Stimulated activated CD4-positive, alpha-beta T cell treated with anti-CD3 and anti-CD28 coated beads, Interleukin-4, amount 100 ng/mL, for 48 hours (primary cell): ENCODE measurements around the gene UPK3A.

Source experiments
- DNase-seq, 2 donors: peaks; one replicate each; pipeline ENCODE4 v3.0.0-alpha.2; 2020; ENCODE audit warnings: low read depth in 2 of 2

Gene UPK3A

DNA sequence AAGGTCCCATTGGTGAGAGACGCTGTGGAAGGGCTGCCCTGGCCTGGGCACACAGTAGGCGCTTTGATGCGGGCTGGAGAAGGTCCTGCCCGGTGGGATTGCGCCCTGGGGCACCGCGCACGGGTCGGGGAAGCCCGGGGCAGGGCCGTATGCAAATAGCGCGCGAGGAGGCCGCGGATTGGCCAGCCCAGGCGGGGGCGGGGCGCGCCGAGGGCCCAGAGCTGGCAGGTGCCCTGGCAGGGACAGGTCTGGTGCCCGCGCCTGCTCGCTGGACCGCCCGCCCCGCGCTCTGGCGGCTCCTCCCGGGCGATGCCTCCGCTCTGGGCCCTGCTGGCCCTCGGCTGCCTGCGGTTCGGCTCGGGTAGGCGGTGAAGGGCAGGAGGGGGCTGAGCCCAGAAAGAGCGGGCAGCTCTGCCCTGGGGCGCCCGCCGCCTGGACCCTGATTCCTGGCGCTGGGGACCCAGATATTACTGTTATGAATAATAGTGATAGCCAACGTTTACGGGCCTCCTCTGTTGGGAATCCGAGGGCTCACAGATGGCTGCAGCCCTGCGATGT is at the start of gene UPK3A:
Gene UPK3A (plus strand): TSS at position 245 of the 558 bp plus-strand sequence. CDS start 65 bp downstream, at position 310.
- DNase-seq: peak; percentile 42 to 50

- DNase-seq: no peak
Observed at GRCh38 chr22:45235101-45235777, 49.5 kb upstream of the UPK3A start.

GRCh38 chr22:45235851-45236342 is 48.9 kb upstream of the UPK3A start:
- no peak for DNase-seq

DNA sequence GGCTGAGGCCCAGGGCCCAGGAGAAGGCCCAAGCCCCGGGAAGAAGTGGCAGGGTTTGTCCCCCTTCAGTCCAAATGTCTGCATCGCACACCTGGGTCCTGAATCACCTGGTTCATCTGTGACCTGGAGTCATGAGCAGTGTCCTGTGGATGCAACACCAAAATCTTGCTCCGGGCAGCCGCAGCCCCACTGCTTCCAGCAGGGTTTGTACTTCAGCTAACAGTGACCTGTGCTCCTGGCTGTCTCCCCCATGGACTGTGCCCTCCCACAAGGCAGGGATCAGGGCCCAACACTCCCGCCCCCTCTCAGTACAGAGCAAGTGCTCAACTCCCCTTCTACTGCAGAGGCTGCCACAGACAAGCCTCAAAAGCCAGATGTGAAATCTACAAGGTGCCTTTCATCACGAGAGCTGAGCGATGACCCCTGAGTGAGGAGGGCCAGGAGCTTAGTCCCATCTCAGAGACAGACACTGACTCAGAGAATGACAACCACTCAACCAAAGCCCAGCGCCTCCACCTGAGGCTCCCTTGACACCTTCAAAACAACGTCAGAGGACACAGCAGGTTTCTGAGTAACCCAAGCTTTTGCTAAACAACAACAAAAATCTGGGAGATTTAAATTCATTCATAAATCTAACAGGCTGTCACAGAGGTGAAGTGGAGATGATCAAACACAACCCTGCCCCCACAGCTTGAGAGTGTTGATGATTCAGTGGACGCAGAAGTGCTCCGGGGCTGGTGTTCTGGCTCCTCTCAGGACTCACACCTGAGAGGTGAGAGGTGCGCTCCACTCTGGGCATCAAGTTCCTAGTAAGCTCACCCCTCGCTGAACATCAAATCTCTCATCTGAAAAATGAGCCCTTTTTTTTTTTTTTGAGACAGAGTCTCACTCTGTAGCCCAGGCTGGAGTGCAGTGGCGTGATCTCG is 47.4 kb upstream of the UPK3A start:
- DNase-seq: no peak

DNA sequence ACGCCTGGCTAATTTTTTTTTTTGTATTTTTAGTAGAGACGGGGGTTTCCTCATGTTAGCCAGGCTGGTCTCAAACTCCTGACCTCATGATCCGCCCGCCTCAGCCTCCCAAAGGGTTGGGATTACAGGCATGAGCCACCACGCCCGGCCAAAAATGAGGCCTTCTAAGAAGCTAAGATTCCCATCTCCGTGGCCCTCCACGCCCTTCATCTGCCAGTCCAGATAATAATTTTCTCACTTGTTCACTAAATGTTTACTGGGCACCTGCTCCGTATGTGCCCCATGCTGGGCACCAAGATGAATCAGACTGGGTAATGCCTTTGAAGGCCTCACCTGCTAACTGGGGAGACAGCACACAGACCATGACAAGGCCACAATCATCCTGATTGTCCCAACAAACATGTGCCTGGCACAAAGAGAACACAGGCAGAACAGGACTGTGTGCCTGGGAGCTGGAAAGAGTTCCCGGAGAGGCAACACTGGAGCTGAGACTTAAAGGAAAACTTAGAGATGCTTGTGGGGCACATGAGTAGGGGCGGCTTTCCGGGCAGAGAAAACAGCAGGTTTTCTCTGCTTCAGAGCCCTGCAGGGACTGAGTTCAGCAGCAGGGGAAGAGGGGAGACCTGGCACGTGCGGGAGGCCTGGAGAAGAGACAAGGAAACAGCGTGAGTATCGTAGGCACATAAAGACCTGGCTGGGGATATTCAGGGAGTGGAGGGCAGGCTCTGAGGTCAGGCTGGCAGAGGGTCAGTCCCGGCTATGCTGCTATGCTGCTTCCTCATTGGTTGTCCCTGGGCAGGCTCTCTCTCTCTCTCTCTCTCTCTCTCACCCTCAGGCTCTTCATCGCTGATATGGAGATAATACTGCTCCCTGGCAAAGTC is 46.4 kb upstream of the UPK3A start:
- DNase-seq: no peak

GRCh38 chr22:45238957-45239680 is 45.6 kb upstream of the UPK3A start:
- DNase-seq: no peak

DNA sequence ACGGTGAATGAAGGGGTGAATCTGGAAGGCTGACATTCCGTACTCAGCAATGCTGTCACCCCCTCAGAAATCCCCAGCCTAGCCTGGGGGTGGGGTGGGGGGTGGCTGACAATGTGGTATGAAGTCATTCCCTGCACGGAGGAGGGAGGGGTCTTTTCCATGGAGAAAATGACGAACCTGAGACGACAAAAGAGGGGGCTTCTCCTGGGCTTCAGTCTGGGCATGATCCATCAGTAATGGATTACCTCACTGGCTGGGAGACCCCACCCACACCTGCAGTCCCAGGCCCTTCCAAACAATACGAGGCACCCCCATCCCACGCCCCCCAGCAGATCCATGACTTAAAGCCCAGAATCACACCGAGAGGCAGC is 45.1 kb upstream of the UPK3A start:
- no peak for DNase-seq

DNA sequence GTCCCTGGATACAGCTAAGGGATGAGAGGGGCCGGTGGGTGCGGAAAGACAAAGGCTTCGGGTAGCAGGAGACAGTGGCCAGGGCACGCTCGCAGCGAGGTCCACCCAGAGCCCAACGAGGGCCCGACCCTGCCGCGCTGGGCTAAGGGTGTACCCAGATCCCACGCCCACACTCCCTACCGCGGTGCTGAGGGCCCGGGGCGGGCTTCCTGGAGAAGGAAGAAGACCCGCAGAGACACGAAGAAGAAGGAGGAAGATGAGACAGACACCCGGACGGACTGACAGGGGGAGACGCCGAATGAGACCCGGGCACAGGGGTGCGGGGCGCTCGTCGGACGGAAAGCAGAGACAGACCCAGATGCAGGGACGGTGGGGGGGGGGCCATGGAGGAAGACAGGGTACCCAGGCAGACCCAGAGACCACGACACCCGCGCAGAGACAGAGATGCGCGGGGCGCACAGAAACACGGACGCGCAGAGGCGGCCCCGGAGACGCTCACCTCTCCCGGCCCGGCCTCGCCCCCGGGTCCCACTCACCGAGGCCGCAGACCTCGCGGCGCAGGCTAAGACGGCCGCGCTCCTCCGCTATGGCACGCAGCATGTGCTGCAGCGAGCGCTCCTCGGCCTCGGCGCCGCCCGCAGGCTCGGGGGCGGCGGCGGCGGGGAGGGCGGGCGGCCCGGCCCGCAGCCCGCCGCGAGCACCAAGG is 44.5 kb upstream of the UPK3A start:
- DNase-seq: peak; percentile 22 to 28

DNA sequence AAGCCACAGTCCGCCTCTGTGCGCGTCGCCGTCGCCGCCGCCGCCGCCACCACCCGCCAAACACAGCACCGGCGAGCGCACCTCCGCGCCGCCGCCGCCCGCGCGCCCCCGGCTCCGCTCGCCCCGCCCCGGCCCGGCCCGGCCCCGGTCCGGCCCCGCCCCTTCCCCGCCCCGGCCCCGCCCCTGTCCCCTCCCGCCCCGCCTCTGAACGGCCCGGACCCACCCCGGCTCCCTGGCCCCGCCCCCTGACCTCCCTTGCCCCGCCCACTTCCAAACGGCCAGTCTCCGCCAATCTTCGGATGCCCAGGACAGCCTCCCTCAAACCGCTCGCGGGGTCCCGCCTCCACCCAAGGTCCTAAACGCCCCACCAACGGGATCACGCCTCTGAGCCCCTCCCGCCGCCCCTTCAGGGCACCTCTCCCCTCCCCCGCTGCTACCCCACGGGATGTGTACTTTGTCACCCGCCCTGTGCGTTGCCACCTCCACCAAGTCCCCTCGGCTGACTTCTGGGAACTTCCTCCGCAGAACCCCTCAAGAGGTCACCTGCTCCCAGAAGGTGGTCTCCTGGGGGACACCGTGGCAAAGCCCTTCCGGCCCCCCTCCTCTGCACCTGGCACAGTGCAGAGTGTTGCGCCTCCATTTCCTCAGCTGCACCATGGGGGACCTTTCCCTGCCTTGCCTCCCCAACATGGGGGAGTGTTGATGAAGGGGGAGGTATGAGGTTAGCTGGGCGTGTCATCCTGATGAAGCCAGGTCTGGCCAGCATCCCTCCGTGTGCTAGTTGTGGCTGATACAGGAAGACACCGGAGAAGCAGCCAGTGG is 43.7 kb upstream of the UPK3A start, which contains the start of gene KIAA0930:
Gene KIAA0930 (minus strand): TSS at position 85 of the 822 bp plus-strand sequence. CDS start 191 bp downstream, outside the sequence.
- DNase-seq: peak; percentile 70 to 80

- DNase-seq: no peak
Observed at GRCh38 chr22:45242778-45243191, 42.0 kb upstream of the UPK3A start.

- no peak for DNase-seq
Observed at GRCh38 chr22:45244916-45245315, 39.8 kb upstream of the UPK3A start.

DNA sequence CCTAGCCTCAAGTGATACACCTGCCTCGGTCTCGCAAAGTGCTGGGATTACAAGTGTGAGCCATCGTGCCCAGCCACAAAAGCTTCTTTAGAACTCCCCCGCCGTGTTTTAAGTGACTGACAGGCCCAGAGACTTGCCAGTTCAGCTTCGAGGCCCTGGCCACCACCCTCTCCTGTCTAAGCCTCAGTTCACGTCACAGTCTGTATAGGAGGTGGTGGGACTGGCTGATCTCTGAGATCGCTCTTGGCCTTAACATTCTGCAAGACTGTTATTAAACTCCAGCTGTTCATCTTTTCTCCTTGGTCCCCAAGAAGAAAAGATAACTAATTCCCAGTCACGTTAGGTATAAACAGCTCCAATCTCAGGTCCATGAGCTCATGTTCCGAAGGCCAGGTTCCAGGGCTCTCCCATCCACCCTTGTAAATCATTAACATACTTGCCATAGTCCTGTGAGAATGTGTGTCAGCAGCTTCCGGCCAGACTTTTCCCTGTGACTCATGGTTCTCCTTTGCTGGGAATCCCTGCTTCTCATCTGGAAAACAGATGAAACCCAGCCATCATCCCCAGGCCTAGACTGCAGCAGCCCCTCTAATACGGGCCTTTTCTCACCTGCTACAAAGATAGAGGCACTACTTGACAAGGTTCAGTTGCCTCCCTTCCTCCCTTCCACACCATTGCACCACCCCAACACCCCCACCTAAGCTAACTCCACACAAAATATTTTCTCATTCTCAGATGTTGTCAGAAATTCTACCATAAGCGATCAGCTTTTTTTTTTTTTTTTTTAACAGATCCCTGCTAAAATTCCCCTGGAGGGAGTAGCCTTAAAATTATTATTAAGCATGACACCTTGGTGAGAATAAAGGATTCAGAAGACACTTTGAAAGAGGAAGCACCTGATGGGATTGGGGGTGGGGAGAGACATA is 38.4 kb upstream of the UPK3A start:
- DNase-seq: no peak

DNA sequence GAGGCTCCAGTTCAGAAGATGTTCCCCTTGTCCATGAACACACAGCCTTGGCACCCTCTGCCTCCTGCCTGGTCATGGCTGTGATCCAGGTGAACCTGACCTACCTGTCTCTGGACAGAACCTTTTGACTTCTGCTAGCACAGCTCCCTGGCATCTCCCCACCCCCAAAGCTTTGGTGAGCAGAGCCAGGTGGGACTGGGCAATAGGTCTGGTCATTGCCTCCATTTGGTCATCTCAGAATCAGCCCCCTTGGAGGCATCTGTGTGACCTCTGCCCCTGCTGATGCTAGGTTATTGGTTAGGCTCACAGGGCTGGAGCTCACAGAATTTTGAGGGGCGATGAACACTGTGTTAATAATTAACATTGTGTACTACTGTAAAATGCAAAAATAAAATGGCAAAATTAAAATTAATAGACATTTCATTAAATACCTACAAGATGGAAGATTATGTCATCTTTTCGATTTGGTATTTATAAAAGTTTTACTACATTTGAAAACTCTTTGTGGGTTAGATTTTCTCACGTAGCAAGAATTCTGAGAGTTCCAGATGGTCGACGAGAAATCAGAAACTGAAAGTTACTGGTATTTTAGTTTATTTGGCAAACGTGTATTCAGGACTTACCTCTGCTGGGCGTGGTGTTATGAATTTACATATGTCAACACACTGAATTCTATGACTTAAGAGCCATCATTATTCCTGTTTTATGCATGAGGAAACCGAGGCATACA is 35.8 kb upstream of the UPK3A start:
- DNase-seq: no peak

- DNase-seq: no peak
Observed at GRCh38 chr22:45251825-45252224, 32.9 kb upstream of the UPK3A start.

DNA sequence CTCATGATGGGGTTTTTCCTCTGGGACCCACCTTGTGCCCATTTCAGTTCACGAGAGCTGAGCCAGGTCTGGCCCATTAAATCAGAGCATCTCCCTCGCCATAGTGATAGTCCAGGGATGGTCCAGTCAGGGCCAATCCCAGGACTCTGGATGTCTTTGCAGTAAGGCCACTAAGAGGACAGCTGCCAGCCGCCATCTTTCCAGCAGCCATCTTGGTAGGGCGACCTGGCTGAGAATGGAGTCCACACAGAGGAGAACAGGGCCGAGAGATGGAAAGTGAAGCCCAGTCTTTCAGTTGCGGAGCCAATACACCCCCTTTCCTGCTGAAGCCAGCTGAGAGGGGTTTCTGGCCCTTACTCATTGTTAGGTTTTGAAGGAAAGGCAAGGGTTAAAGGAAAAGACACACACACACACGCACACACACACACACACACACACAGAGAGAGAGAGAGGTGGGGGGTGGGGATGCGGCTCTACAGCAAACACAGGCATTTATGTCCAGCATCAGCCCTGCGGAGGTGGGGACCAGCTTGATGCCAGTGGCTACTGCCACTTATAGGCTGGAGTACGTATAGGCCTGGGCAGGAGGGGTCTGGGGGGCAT is 31.6 kb upstream of the UPK3A start:
- DNase-seq: no peak

DNA sequence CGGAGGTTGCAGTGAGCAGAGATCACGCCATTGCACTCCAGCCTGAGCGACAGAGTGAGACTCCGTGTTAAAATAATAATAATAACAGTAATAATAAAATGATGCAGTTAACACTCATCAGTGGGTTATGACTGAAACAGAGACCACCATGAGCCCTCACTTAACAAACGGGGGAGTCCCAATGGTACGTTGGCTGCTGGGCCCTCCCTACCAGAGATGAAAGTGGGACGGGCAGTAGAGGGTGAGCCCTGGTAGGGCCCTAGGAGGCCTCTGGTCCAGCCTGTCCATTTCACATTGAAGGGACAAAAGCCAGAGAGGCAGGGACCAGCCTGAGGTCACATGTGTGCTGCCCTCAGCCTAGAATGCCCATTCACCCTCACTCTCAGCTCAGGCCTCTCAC is 30.4 kb upstream of the UPK3A start:
- no peak for DNase-seq

DNA sequence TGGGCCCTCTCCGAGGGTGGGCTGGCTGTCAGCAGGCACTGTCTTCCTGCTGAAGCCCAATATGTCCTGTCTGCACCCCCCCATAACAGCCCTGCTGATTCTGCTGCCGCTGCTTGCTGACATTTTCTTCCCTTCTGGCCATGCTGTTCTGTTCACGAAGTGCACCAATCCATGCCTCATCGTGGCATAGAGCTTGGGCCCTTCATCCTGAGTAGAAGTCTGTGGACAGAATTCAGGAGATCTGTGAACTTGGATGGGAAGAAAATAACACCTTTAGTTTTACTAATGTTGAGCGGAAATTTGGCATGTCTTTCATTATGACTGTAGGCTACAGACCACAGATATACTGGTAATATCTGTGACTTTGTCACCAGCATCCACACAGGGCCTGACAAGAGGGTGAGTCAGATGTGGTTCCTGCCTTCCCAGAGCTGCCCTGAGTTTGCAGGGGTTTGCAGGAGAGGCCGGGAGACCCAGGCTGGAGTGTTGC is 29.9 kb upstream of the UPK3A start:
- DNase-seq: no peak
